K562 (cell line): ENCODE results near the gene TCP10L. TPM values are rescaled to one million over a fixed set of nuclear protein-coding genes. Genes with fewer than 3 reads are reported as not detected.

Experiments
- ATAC-seq: fragments of 200-7000 bp; cut with Tn5 transposase; 3 replicates; pipeline ENCODE4 v1.9.1; 2020; ENCODE audit warnings: moderate library complexity
- BruUV-seq: library from RNA; stranded (reverse); fragments of 400-500 nt; replicated peaks from 2 replicates; lab custom pipeline; 2021; lab: Mats Ljungman, UMichigan
- CTCF ChIA-PET: fragments of 300-600 bp; formaldehyde crosslinking; extraction: SDS; loops from one replicate; lab custom pipeline; 2021; ENCODE audit warnings: low intra/inter-chr PET ratio; lab: Yijun Ruan, JAX
- POLR2A ChIA-PET: fragments of 300-600, 350-650 bp; sonication (Branson Sonifier 250); formaldehyde crosslinking; extraction: SDS; loops from one replicate; lab custom pipeline; 2021; ENCODE audit warnings: antibody characterized with exemption, inconsistent platforms; lab: Yijun Ruan, JAX
- DNase-seq, 4 experiments: peaks; one replicate each; pipeline versions ENCODE4 v3.0.0 to v3.0.0-alpha.2; 2011 to 2018; ENCODE audit warnings: low spot score in 3 of 4, mixed read lengths in 3 of 4; ENCODE audit errors: extremely low read depth in 1 of 4
- FAIRE-seq: peaks from 2 replicates; lab custom pipeline; 2011; peaks lifted over from hg19 to GRCh38; lab: Jason Lieb, UNC
- H2AFZ ChIP-seq: 2 replicates; pipeline ENCODE4 v1.6.0; 2011; ENCODE audit warnings: low read depth, low read length, control low read depth, inconsistent platforms
- H3K27ac ChIP-seq: fragments of 200-600 bp; 3 replicates; pipeline ENCODE4 v1.8.0; 2011; ENCODE audit warnings: low read depth, mild to moderate bottlenecking, control low read depth, inconsistent platforms, low read length, moderate library complexity, mixed read lengths; ENCODE audit errors: extremely low read depth
- H3K27me3 ChIP-seq, 2 experiments: fragments of 300-600 bp in 1 of 2; 2 replicates in 1 of 2; 3 replicates in 1 of 2; pipeline versions ENCODE4 v1.6.0 to v1.8.0; 2011; ENCODE audit warnings: inconsistent platforms in 2 of 2, low read length in 2 of 2, mild to moderate bottlenecking in 1 of 2, mixed read lengths in 1 of 2, moderate library complexity in 1 of 2; ENCODE audit not compliant: control insufficient read depth in 2 of 2, insufficient read depth in 2 of 2
- H3K36me3 ChIP-seq: fragments of 300-600 bp; 3 replicates; pipeline ENCODE4 v1.8.0; 2011; ENCODE audit warnings: mild to moderate bottlenecking, low read length, inconsistent platforms; ENCODE audit not compliant: control insufficient read depth, insufficient read depth
- H3K4me1 ChIP-seq, 2 experiments: fragments of 200-600 bp in 1 of 2; replicated peaks in 1 of 2; 2 replicates in 1 of 2; 3 replicates in 1 of 2; pipeline versions ENCODE4 v1.5.1 to v1.8.0; 2011; ENCODE audit warnings: inconsistent platforms in 2 of 2, low read length in 2 of 2, mild to moderate bottlenecking in 1 of 2, mixed read lengths in 1 of 2, moderate library complexity in 1 of 2; ENCODE audit not compliant: control insufficient read depth in 2 of 2, insufficient read depth in 2 of 2
- H3K4me2 ChIP-seq: 2 replicates; pipeline ENCODE4 v1.6.1; 2011; ENCODE audit warnings: low read length, control low read depth, inconsistent platforms, mixed read lengths; ENCODE audit not compliant: insufficient read depth
- H3K4me3 ChIP-seq: fragments of 200-600 bp; sonication (generic), shearing (Covaris generic); 2 replicates; pipeline ENCODE4 v1.5.1; 2016; ENCODE audit warnings: control low read depth, inconsistent platforms
- H3K79me2 ChIP-seq: fragments of 200-600 bp; 3 replicates; pipeline ENCODE4 v1.8.0; 2011; ENCODE audit warnings: low read length, inconsistent platforms; ENCODE audit not compliant: control insufficient read depth, insufficient read depth
- H3K9ac ChIP-seq, 2 experiments: 2 replicates each; pipeline versions ENCODE4 v1.6.0 to v1.6.1; 2011; ENCODE audit warnings: low read depth in 2 of 2, low read length in 2 of 2, control low read depth in 1 of 2, inconsistent platforms in 1 of 2, mild to moderate bottlenecking in 1 of 2, mixed read lengths in 1 of 2; ENCODE audit not compliant: insufficient read depth in 1 of 2
- H3K9me1 ChIP-seq: one replicate; pipeline ENCODE4 v1.6.0; 2011; ENCODE audit warnings: inconsistent platforms, mild to moderate bottlenecking, low read length, moderate library complexity; ENCODE audit not compliant: control insufficient read depth, insufficient read depth
- H3K9me3 ChIP-seq: replicated peaks from 2 replicates; pipeline ENCODE4 v1.5.1; 2011; ENCODE audit warnings: low read depth, low read length, inconsistent platforms; ENCODE audit not compliant: control insufficient read depth, insufficient read depth
- H4K20me1 ChIP-seq: replicated peaks from 2 replicates; pipeline ENCODE4 v1.6.1; 2011; ENCODE audit warnings: low read length, inconsistent platforms, mixed read lengths; ENCODE audit not compliant: control insufficient read depth, insufficient read depth
- CREM ChIP-seq: IDR thresholded peaks from 2 replicates; pipeline ENCODE4 v1.6.1; 2014; ENCODE audit warnings: antibody characterized with exemption, low read depth
- DDX20 ChIP-seq: fragments of 450-650 bp; IDR thresholded peaks from 2 replicates; pipeline ENCODE4 v1.6.1; 2016; ENCODE audit warnings: missing genetic modification characterization, low read depth, mild to moderate bottlenecking, missing compliant biosample characterization, moderate library complexity
- E2F4 ChIP-seq: sonication (generic); formaldehyde crosslinking; IDR thresholded peaks from 2 replicates; pipeline ENCODE4 v1.8.0; 2022; ENCODE audit warnings: mild to moderate bottlenecking, low read depth, missing genetic modification reagents
- EP300 ChIP-seq: IDR thresholded peaks from 2 replicates; pipeline ENCODE4 v1.6.1; 2012; ENCODE audit warnings: low read length, improper control_type of control experiment
- ERF ChIP-seq: fragments of 450-650 bp; formaldehyde crosslinking; IDR thresholded peaks from 2 replicates; pipeline ENCODE4 v1.4.0; 2020; ENCODE audit warnings: mild to moderate bottlenecking, mixed read lengths
- IRF2 ChIP-seq: sonication (generic); formaldehyde crosslinking; IDR thresholded peaks from 2 replicates; pipeline ENCODE4 v1.8.1; 2022; ENCODE audit warnings: mild to moderate bottlenecking, missing genetic modification reagents
- LARP7 ChIP-seq: fragments of 450-650 bp; IDR thresholded peaks from 2 replicates; pipeline ENCODE4 v1.6.1; 2016
- SMARCA4 ChIP-seq: fragments of 450-650 bp; IDR thresholded peaks from 2 replicates; pipeline ENCODE4 v1.6.1; 2016
- SMARCA5 ChIP-seq: fragments of 450-650 bp; IDR thresholded peaks from 2 replicates; pipeline ENCODE4 v1.6.1; 2016
- SP2 ChIP-seq: IDR thresholded peaks from 2 replicates; pipeline ENCODE4 v1.6.1; 2011; ENCODE audit warnings: mild to moderate bottlenecking, low read depth, low read length, moderate library complexity; ENCODE audit not compliant: poor library complexity, severe bottlenecking; ENCODE audit errors: extremely low read depth
- VEZF1 ChIP-seq: fragments of 200-800 bp; sonication (Bioruptor generic); IDR thresholded peaks from 2 replicates; pipeline ENCODE4 v1.6.1; 2017; ENCODE audit warnings: missing genetic modification characterization, missing compliant biosample characterization
- ZBTB8A ChIP-seq: fragments of 450-650 bp; IDR thresholded peaks from 2 replicates; pipeline ENCODE4 v1.6.1; 2018; ENCODE audit warnings: mild to moderate bottlenecking, moderate library complexity; ENCODE audit not compliant: partially characterized antibody
- WGBS: fragments of 100-300 bp; shearing (Covaris generic); methylation state at CpG from one replicate; pipeline ENCODE4 v1.1.6; 2016; ENCODE audit warnings: low coverage, mixed read lengths; ENCODE audit not compliant: insufficient coverage; ENCODE audit errors: missing lambda C conversion rate; 5-methylcytosine and 5-hydroxymethylcytosine counted together
- in situ Hi-C: fragments of 300-500 bp; cut with MboI; formaldehyde crosslinking; loops from 4 replicates; pipeline ENCODE4 v1.15.0; 2018; ENCODE audit warnings: inconsistent platforms, mixed read lengths
- intact Hi-C: fragments of 100-400 bp; cut with micrococcal nuclease; formaldehyde crosslinking; loops from 2 replicates; pipeline ENCODE4 v1.14.2; 2022
- polyA plus RNA-seq, 8 experiments: library from polyadenylated mRNA; depleted of rRNA in 4 of 8; stranded (reverse) in 5 of 8; unstranded in 3 of 8; fragments of >200 nt; fragmentation: Nextera tagmentation in 2 of 8; fragmentation: Illumina TruSeq in 1 of 8; extraction: Ambion mirVana in 2 of 8; extraction: Trizol in 1 of 8; gene quantifications; 2 replicates each; pipeline versions ENCODE4 v1.2.1 to v1.2.3, GENCODE V29; 2011 to 2014; ENCODE audit warnings: inconsistent platforms in 1 of 8, missing spikeins in 1 of 8
- total RNA-seq, 7 experiments: library from RNA; depleted of rRNA in 6 of 7; stranded (reverse); fragments of >200 nt in 6 of 7; fragmentation: Illumina TruSeq in 2 of 7; extraction: Trizol in 2 of 7; gene quantifications; 2 replicates each; pipeline versions ENCODE4 v1.2.1 to v1.2.3, GENCODE V29; 2011 to 2021; ENCODE audit warnings: low replicate concordance in 1 of 7
- TF ChIP-seq, protein P1 (sequence below): fragments of 450-650 bp; conservative IDR thresholded peaks from 2 replicates; pipeline ENCODE4 v1.6.1; 2016; ENCODE audit warnings: missing genetic modification characterization, low read depth, mild to moderate bottlenecking, missing compliant biosample characterization, moderate library complexity
- TF ChIP-seq, protein P2 (sequence below): fragments of 250-450 bp; sonication (Bioruptor Pico); IDR thresholded peaks from 2 replicates; pipeline ENCODE4 v1.8.0; 2022; ENCODE audit warnings: moderate library complexity, mild to moderate bottlenecking, inconsistent platforms

Gene TCP10L
- total and polyA plus RNA-seq, 9 of the 15 experiments (the other 6 are each of a cell fraction or from before 2014, with no cell fraction given), result 0.34 to 0.91 (median 0.56) TPM; not detected in 2

DNA sequence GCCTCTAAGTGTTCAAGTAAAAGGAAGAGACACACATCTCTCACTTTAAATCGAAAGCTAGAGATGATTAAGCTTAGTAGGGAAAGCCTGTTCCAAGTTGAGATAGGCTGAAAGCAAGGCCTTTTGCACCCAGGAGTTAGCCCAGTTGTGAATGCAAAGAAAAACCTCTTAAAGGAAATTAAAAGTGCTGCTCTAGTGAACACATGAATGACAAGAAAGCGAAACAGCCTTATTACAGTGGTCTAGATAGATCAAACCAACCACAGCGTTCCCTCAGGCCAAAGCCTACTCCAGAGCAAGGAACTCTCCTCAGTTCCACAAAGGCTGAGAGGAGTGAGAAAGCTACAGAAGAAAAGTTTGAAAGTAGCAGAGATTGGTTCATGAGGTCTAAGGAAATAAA is 14.9 kb downstream of the TCP10L start (continued):
- TF ChIP-seq, protein P1, sequence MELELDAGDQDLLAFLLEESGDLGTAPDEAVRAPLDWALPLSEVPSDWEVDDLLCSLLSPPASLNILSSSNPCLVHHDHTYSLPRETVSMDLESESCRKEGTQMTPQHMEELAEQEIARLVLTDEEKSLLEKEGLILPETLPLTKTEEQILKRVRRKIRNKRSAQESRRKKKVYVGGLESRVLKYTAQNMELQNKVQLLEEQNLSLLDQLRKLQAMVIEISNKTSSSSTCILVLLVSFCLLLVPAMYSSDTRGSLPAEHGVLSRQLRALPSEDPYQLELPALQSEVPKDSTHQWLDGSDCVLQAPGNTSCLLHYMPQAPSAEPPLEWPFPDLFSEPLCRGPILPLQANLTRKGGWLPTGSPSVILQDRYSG (tag), result no peak
- TF ChIP-seq DDX20 (tag) (no peak), LARP7 (no peak)
- TF ChIP-seq, all 486 proteins: peak for 0

GRCh38 chr21:32569261-32570230 is 15.8 kb downstream of the TCP10L start:
- BruUV-seq, result no TSS peak
- no peaks in the 10 kb centered on the region for H3K79me2 ChIP-seq
- H3K9me3 ChIP-seq, result no peaks in the 10 kb centered on the region
- peak overlapping the region; percentile 97 for H3K4me2 ChIP-seq
- POLR2A ChIA-PET, result interaction anchor here (0.5 to 1.3 kb wide), 4 partner anchors 9 to 174 kb away, joined by 3 to 9 read pairs (median 3); no protein-coding TSS in a partner anchor
- ATAC-seq (peak; percentile 95), FAIRE-seq (peak; percentile 92), DNase-seq (peak; percentile 77 to 91 (median 80))
- peak overlapping the region; percentile 56 for H3K4me3 ChIP-seq
- peak overlapping the region; percentile 100 for H2AFZ ChIP-seq
- H3K4me1 ChIP-seq, result peaks cover 16 to 20% of the 10 kb centered on the region in 2 experiments; a peak in 4 of 5 replicates
- no peaks in the 10 kb centered on the region for H3K9me1 ChIP-seq
- CTCF ChIA-PET, result interaction anchor here (0.7 to 1.8 kb wide), 3 partner anchors 72 to 173 kb away, joined by 3 to 6 read pairs (median 3); no protein-coding TSS in a partner anchor
- H4K20me1 ChIP-seq, result no peaks in the 10 kb centered on the region
- intact Hi-C loops, result no loop called here
- H3K27ac ChIP-seq, result peak overlapping the region; percentile 42; the same call in 2 of the 3 replicates
- 8% methylated on average over 61 of the region's 61 CpGs for WGBS
- in situ Hi-C loops, result loop anchor here (5.0 kb wide), 1 partner anchor 162 kb away; no protein-coding TSS in a partner anchor
- H3K36me3 ChIP-seq, result no peaks in the 10 kb centered on the region
- H3K27me3 ChIP-seq, result peaks cover 5 to 13% of the 10 kb centered on the region in 2 experiments; a peak in 4 of 5 replicates
- peak overlapping the region; percentile 51 to 91 for H3K9ac ChIP-seq
- TF ChIP-seq E2F4, result no peak
- no peak for TF ChIP-seq IRF2 (CRISPR knock-in tag)
- TF ChIP-seq, protein P2, sequence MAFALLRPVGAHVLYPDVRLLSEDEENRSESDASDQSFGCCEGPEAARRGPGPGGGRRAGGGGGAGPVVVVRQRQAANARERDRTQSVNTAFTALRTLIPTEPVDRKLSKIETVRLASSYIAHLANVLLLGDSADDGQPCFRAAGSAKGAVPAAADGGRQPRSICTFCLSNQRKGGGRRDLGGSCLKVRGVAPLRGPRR (CRISPR knock-in tag), result no peak
- TF ChIP-seq SMARCA5, result no peak
- TF ChIP-seq ERF (CRISPR knock-in tag), result no peak
- TF ChIP-seq SMARCA4, result peak; percentile 84
- TF ChIP-seq VEZF1 (CRISPR knock-in tag), result 0 out of 2 replicates have a peak, but pooled peaks have one; percentile 31
- peak; percentile 13; the same call in 1 of the 2 replicates for TF ChIP-seq EP300
- no peak for TF ChIP-seq ZBTB8A
- no peak for TF ChIP-seq SP2
- peak; percentile 33 for TF ChIP-seq CREM
